Natural killer cell (primary cell): Measurements from ENCODE around the gene WASF2. TPM values are rescaled to one million over a fixed set of nuclear protein-coding genes. Genes with fewer than 3 reads are reported as not detected.

Experiments
- ATAC-seq, 3 donors: fragments of 150-1000 bp in 2 of 3; fragments of 200-7000 bp in 1 of 3; cut with Tn5 transposase; 1 replicate in 1 of 3; 2 replicates in 2 of 3; pipeline ENCODE4 v1.10.0; 2021; ENCODE audit warnings: mild to moderate bottlenecking in 2 of 3, moderate library complexity in 2 of 3
- DNase-seq, 2 donors: peaks; one replicate each; pipeline versions ENCODE4 v3.0.0 to v3.0.0-alpha.2; 2013 to 2021; ENCODE audit warnings: mixed read lengths in 1 of 2
- H3K27ac ChIP-seq: one replicate; pipeline ENCODE4 v1.5.1; 2013; ENCODE audit warnings: mild to moderate bottlenecking, low read length
- H3K27me3 ChIP-seq: one replicate; pipeline ENCODE4 v1.6.1; 2013; ENCODE audit warnings: low read length; ENCODE audit not compliant: control insufficient read depth, insufficient read depth
- H3K36me3 ChIP-seq: one replicate; pipeline ENCODE4 v1.6.1; 2013; ENCODE audit warnings: low read length; ENCODE audit not compliant: control insufficient read depth, insufficient read depth
- H3K4me1 ChIP-seq: one replicate; pipeline ENCODE4 v1.6.1; 2013; ENCODE audit warnings: low read length; ENCODE audit not compliant: control insufficient read depth, insufficient read depth
- H3K4me3 ChIP-seq: one replicate; pipeline ENCODE4 v1.5.1; 2013; ENCODE audit warnings: low read length
- H3K9me3 ChIP-seq: one replicate; pipeline ENCODE4 v1.6.1; 2013; ENCODE audit warnings: low read length; ENCODE audit not compliant: control insufficient read depth, insufficient read depth
- H3K27ac Mint-ChIP-seq, 2 donors: one replicate each; pipeline ENCODE4 v1.8.0; 2022; ENCODE audit warnings: mild to moderate bottlenecking in 2 of 2, mixed read lengths in 2 of 2, moderate library complexity in 1 of 2
- H3K27me3 Mint-ChIP-seq, 2 donors: one replicate each; pipeline ENCODE4 v1.8.0; 2022; ENCODE audit warnings: low read depth in 2 of 2, mixed read lengths in 2 of 2
- H3K36me3 Mint-ChIP-seq: one replicate; pipeline ENCODE4 v1.8.0; 2022; ENCODE audit warnings: mixed read lengths
- H3K4me1 Mint-ChIP-seq, 2 donors: one replicate each; pipeline ENCODE4 v1.8.0; 2022; ENCODE audit warnings: mixed read lengths in 2 of 2
- H3K4me3 Mint-ChIP-seq: one replicate; pipeline ENCODE4 v1.8.0; 2022; ENCODE audit warnings: mild to moderate bottlenecking, moderate library complexity, mixed read lengths
- H3K9me3 Mint-ChIP-seq, 2 donors: one replicate each; pipeline ENCODE4 v1.8.0; 2022; ENCODE audit warnings: mixed read lengths in 2 of 2
- WGBS: methylation state at CpG from one replicate; pipeline ENCODE4 v1.1.7; 2013; ENCODE audit warnings: missing lambda C conversion rate; ENCODE audit not compliant: insufficient coverage; 5-methylcytosine and 5-hydroxymethylcytosine counted together
- intact Hi-C: fragments of 100-400 bp; cut with micrococcal nuclease; formaldehyde crosslinking; loops from one replicate; pipeline ENCODE4 v1.14.2; 2022
- total RNA-seq, 4 donors: library from RNA; stranded (reverse); fragments of 120-200 nt in 1 of 4; gene quantifications; one replicate each; pipeline versions ENCODE4 v1.2.3 to v1.2.4, GENCODE V29; 2013 to 2022
- TF ChIP-seq, protein P1 (sequence below): fragments of 200-600 bp; IDR thresholded peaks from one replicate; pipeline ENCODE4 v1.8.0; 2022; ENCODE audit warnings: antibody characterized with exemption

Gene WASF2
- total RNA-seq, 3 donors from 2014 or later (not counting 1 experiment from before 2014, with no cell fraction given), result 137 to 153 (median 143) TPM

DNA sequence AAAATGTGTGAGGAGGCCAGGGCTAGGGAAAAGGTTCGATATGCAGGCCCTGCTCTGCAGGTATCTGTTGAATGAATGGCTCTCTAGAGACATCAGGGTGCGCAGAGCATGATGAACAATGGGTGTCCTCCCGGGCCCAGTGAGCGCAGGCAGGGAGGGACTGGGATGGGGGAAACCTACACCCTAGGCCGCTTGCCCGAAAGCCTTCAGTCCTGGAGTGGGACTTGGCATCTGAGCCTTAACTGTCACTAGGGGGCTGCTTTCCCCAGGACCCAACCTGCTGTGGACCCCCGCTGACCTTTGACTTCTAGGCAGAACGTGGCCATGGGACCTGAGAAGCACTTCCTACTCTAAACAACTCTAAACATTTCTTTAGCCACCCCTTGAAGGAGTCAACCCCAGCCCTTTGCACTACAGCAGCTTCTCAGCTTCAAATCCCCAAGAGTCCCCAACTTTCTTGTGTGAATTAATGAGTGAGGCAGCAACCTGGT lies 122.8 kb downstream of the WASF2 start:
- peaks cover 12 to 38% of the 10 kb centered on the region in 2 donors for H3K4me1 Mint-ChIP-seq
- Histone ChIP-seq H3K9me3 (no peaks in the 10 kb centered on the region), H3K36me3 (no peaks in the 10 kb centered on the region), H3K4me3 (no peak overlapping the region), H3K27ac (no peak overlapping the region), H3K4me1 (peaks cover 54% of the 10 kb centered on the region), H3K27me3 (no peaks in the 10 kb centered on the region)
- WGBS, result 78% methylated on average over 8 of the region's 8 CpGs
- no peaks in the 10 kb centered on the region for H3K27me3 Mint-ChIP-seq
- no peak for DNase-seq
- H3K36me3 Mint-ChIP-seq, result no peaks in the 10 kb centered on the region
- H3K4me3 Mint-ChIP-seq, result peak overlapping the region; percentile 72
- TF ChIP-seq, protein P1, sequence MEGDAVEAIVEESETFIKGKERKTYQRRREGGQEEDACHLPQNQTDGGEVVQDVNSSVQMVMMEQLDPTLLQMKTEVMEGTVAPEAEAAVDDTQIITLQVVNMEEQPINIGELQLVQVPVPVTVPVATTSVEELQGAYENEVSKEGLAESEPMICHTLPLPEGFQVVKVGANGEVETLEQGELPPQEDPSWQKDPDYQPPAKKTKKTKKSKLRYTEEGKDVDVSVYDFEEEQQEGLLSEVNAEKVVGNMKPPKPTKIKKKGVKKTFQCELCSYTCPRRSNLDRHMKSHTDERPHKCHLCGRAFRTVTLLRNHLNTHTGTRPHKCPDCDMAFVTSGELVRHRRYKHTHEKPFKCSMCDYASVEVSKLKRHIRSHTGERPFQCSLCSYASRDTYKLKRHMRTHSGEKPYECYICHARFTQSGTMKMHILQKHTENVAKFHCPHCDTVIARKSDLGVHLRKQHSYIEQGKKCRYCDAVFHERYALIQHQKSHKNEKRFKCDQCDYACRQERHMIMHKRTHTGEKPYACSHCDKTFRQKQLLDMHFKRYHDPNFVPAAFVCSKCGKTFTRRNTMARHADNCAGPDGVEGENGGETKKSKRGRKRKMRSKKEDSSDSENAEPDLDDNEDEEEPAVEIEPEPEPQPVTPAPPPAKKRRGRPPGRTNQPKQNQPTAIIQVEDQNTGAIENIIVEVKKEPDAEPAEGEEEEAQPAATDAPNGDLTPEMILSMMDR, result no peak
- no peaks in the 10 kb centered on the region for H3K9me3 Mint-ChIP-seq
- intact Hi-C loops, result no loop called here
- peak overlapping the region in 1 of 2 donors; percentile 70 for H3K27ac Mint-ChIP-seq
- no peak for ATAC-seq

DNA sequence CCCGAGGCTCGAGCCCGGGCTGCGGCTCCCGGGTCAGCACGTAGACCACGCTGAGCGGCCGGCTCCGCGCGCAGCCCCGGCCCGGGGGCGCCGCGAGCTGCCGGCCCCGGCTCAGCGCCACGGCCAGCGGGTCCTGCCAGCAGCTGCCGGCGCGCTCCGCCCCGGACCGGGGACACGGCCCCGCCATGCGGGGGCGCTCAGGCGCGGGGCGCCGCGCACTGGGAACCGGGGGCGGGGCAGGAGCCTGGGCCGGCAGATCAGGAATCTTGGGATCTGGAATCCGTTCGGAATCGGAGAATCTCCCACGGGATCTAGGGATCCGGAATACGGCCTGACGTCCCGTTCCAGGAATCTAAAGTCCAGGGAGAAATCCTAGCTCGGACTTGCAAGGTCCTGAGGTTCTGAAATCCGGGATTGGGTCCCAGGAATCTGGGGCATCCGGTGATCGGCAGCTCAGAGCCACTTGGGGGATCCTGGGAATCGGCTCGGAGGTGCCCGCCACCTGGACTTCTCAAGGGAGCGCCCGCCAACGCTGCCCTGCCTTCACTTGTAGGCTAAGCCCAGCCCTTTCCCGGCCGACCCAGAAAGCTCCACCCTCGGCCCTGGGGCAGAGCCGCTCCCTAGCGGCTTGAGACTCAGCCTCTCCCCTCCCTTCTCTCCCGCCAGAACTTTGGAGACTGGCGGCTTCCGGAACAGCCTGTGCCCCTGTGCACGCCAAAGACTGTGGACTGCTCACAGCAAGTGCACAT lies 123.4 kb downstream of the WASF2 start, which contains the start of gene MAP3K6:
Gene MAP3K6, minus strand, starts transcription at position 551 of the 749 bp plus-strand sequence. Its CDS starts 364 bp downstream, at position 187.
- Mint-ChIP-seq H3K27ac (peak within 1 kb of the TSS; percentile 41 to 82), H3K27me3 (no peaks in the 10 kb centered on the region), H3K4me3 (peak within 1 kb of the TSS; percentile 92), H3K9me3 (no peaks in the 10 kb centered on the region), H3K36me3 (no peaks in the 10 kb centered on the region), H3K4me1 (peaks cover 12 to 38% of the 10 kb centered on the region in 2 donors)
- H3K27me3 ChIP-seq, result no peaks in the 10 kb centered on the region
- H3K4me3 ChIP-seq, result peak within 1 kb of the TSS; percentile 66
- H3K27ac ChIP-seq, result peak within 1 kb of the TSS; percentile 26
- TF ChIP-seq, protein P1, result peak; percentile 38
- ATAC-seq (peak; percentile 47 to 55 (median 49)), DNase-seq (peak; percentile 48 to 72)
- H3K4me1 ChIP-seq, result peaks cover 54% of the 10 kb centered on the region
- no peaks in the 10 kb centered on the region for H3K9me3 ChIP-seq
- intact Hi-C loops, result no loop called here
- WGBS, result 3% methylated on average over 67 of the region's 67 CpGs
- H3K36me3 ChIP-seq, result no peaks in the 10 kb centered on the region

DNA sequence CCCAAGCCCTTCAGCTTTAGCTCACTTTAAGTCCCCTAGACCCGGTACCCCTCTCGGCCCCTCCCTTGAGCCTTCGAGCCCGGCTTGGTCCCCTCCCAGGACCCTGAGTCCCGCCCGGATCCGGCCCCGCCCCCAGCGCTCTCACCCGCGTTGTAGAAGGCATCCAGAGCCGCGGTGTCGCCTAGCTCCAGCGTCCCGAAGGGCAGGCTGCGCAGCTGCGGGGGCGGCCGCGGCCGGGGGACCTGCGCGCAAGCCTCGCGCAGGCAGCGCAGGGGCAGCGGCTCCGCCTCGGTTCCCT lies 123.9 kb downstream of the WASF2 start:
- Mint-ChIP-seq H3K9me3 (no peaks in the 10 kb centered on the region), H3K36me3 (no peaks in the 10 kb centered on the region), H3K4me3 (peak overlapping the region; percentile 92), H3K4me1 (peaks cover 12 to 38% of the 10 kb centered on the region in 2 donors), H3K27ac (peak overlapping the region; percentile 41 to 82), H3K27me3 (no peaks in the 10 kb centered on the region)
- intact Hi-C loops, result no loop called here
- no peaks in the 10 kb centered on the region for H3K9me3 ChIP-seq
- peak overlapping the region; percentile 66 for H3K4me3 ChIP-seq
- WGBS, result 0% methylated on average over 30 of the region's 30 CpGs
- peak overlapping the region; percentile 26 for H3K27ac ChIP-seq
- TF ChIP-seq, protein P1, result no peak
- ATAC-seq (peak; percentile 37 to 42 (median 40)), DNase-seq (peak; percentile 47 to 74)
- H3K4me1 ChIP-seq, result peaks cover 54% of the 10 kb centered on the region
- no peaks in the 10 kb centered on the region for H3K27me3 ChIP-seq
- no peaks in the 10 kb centered on the region for H3K36me3 ChIP-seq
